MM.1S (cell line): ENCODE results near the gene EIF3F.

Experiments
- CTCF ChIP-seq: fragments of 300-600 bp; sonication (generic); IDR thresholded peaks from 2 replicates; pipeline ENCODE4 v1.5.1; 2016; ENCODE audit warnings: antibody characterized with exemption, low read length, mixed read lengths
- EZH2 ChIP-seq: fragments of 300-600 bp; sonication (generic); optimal IDR thresholded peaks from 2 replicates; pipeline ENCODE3; 2017; ENCODE audit warnings: low read depth, mild to moderate bottlenecking, antibody characterized with exemption, low read length, mixed read lengths
- EZH2phosphoT487 ChIP-seq: fragments of 300-600 bp; sonication (generic); IDR thresholded peaks from 2 replicates; pipeline ENCODE4 v1.6.1; 2018; ENCODE audit warnings: antibody characterized with exemption, low read length

- TF ChIP-seq CTCF: no peak
- no peak for TF ChIP-seq EZH2
- no peak for TF ChIP-seq EZH2phosphoT487
These were observed 31.9 kb upstream of the EIF3F start for GRCh38 chr11:7955191-7955590.
